ENCODE measurements around the gene MRPS25. TPM values are rescaled to one million over a fixed set of nuclear protein-coding genes. Genes with fewer than 3 reads are reported as not detected.

The MRPS25 gene
- polyA plus RNA-seq, 1 experiment: 17.0 TPM

DNA sequence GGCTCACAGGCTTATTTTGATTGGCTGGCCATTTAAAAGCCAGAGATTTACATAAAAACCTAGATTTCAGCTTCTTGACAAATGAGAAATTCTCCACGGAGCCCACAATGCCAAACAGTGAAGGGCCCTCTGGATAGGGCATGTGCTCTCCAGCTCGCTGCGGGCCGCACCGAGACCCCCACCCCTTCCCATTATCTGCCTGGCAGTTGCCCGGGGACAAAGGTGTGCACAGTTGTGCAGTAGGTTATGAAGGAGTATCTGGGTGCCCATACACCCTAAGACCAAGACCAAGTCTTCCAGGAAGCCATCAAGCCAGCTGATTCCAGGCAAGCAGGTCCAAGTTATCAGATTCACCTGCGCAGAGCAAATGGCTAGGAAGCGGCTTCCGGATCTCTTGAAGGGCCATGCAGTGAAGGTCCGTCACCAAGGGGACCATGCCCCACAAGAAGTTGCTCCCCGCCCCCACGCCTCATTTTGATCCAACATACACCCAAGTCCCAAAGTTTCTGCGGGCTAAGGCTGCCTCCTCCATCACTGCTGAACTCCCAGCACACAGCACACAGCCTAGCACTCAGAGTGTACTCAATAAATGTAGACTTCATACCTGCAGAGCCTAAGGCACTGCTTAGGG is 1.3 kb downstream of the MRPS25 start:
- ChIA-PET POLR2A (no interaction called here), CTCF (interaction anchor here (2.4 kb wide), 1 partner anchor 138 kb away, joined by 12 read pairs; no protein-coding TSS in a partner anchor)
- Histone ChIP-seq H3K27me3 (ENCODE audit: control insufficient read depth, insufficient read depth, low read length) (no peaks in the 10 kb centered on the region), H3K4me3 (ENCODE audit: low read depth, low read length) (peak overlapping the region; percentile 79), H3K36me3 (ENCODE audit: control insufficient read depth, insufficient read depth, low read length) (0 out of 2 replicates have a peak, but pooled peaks cover 2% of the 10 kb centered on the region)
- TF ChIP-seq, protein P1, sequence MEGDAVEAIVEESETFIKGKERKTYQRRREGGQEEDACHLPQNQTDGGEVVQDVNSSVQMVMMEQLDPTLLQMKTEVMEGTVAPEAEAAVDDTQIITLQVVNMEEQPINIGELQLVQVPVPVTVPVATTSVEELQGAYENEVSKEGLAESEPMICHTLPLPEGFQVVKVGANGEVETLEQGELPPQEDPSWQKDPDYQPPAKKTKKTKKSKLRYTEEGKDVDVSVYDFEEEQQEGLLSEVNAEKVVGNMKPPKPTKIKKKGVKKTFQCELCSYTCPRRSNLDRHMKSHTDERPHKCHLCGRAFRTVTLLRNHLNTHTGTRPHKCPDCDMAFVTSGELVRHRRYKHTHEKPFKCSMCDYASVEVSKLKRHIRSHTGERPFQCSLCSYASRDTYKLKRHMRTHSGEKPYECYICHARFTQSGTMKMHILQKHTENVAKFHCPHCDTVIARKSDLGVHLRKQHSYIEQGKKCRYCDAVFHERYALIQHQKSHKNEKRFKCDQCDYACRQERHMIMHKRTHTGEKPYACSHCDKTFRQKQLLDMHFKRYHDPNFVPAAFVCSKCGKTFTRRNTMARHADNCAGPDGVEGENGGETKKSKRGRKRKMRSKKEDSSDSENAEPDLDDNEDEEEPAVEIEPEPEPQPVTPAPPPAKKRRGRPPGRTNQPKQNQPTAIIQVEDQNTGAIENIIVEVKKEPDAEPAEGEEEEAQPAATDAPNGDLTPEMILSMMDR (IDR thresholded peaks at IDR 0.05; ENCODE audit: insufficient read depth, low read depth, low read length): no peak
- DNase-seq (ENCODE audit: low read depth): no peak

DNA sequence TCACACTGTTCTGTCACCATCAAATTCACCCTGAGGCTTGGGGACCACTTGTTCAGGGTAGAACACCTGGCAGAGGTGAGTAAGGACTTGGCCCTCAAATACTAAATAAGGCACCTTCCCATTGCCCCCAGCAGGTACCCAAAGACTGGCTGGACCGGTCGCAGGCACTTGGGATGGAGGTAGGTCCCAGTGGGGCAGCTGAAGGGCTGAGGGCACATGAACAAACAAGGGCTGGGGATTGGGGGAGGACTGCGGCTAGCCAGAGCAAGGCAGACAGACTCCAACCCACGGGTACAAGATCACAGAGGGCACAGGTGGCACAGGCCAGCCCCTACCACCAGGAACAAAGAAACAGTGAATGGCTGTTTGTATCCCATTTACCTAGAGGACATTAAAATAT is 1.9 kb downstream of the MRPS25 start:
- TF ChIP-seq, protein P1 (IDR thresholded peaks at IDR 0.05; ENCODE audit: insufficient read depth, low read depth, low read length): no peak
- POLR2A ChIA-PET: no interaction called here

DNA sequence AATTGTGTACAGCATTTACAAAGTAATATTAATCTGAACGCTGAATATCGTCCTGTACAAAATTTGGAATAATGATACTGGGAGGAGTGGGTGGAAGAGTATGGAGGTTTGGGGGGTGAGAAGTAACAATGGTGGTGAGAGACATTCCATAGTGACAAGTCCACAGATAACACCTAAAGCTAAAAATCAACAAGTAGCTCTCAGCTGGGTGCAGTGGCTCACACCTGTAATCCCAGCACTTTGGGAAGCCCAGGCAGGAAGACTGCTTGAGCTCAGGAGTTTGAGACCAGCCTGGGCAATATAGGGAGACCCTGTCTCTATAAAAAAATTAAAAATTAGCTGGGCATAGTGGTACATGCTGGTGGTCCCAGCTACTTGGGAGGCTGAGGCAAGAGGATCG is 5.1 kb downstream of the MRPS25 start:
- no peaks in the 10 kb centered on the region for H3K27me3 ChIP-seq (ENCODE audit: control insufficient read depth, insufficient read depth, low read length)
- no peak for DNase-seq (ENCODE audit: low read depth)
- TF ChIP-seq, protein P1 (IDR thresholded peaks at IDR 0.05; ENCODE audit: insufficient read depth, low read depth, low read length): no peak
- ChIA-PET CTCF (no interaction called here), POLR2A (no interaction called here)
- H3K36me3 ChIP-seq (ENCODE audit: control insufficient read depth, insufficient read depth, low read length): 0 out of 2 replicates have a peak, but pooled peaks cover 2% of the 10 kb centered on the region
- no peak overlapping the region for H3K4me3 ChIP-seq (ENCODE audit: low read depth, low read length)

More for the DNA sequence above, 1.9 kb downstream of the MRPS25 start:
- 0 out of 2 replicates have a peak, but pooled peaks cover 2% of the 10 kb centered on the region for H3K36me3 ChIP-seq (ENCODE audit: control insufficient read depth, insufficient read depth, low read length)
- H3K27me3 ChIP-seq (ENCODE audit: control insufficient read depth, insufficient read depth, low read length): no peaks in the 10 kb centered on the region
- no peak overlapping the region for H3K4me3 ChIP-seq (ENCODE audit: low read depth, low read length)
- CTCF ChIA-PET: no interaction called here
- DNase-seq (ENCODE audit: low read depth): no peak

DNA sequence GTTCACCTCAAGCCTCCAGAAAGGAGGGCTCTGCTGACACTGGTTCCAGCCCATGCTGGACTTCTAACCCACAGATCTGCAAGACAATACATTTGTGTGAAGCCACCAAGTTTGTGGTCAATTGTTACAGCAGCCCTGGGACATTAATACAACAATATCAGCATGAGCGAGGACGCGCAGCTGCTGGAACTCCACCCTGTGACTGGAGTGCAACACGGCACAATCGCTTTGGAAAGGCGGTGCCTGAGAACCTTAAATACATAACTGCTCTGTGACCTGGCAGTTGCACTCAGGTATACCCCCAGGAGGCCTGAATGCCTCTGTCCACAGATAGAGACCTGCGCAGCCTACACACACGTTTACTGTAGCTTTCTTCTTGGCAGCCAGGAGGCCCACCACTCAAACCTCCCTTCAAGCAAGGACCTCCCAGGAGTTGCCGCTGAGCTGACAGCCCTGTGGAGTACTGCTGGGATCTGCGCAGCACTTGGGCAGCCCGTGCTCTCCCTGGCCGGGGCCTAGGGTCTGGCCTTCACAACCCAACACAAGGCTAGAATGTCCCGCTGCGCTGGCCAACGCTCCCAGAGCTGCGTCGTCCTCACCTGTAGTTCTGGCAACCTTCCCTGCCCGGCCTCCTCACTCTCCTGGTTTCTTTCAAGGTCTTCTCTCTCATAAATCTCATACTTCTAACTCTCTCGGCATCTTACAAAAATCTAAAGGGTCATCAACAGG is 8.3 kb downstream of the MRPS25 start:
- TF ChIP-seq, protein P1 (IDR thresholded peaks at IDR 0.05; ENCODE audit: insufficient read depth, low read depth, low read length): no peak
- ChIA-PET POLR2A (no interaction called here), CTCF (no interaction called here)
- no peak for DNase-seq (ENCODE audit: low read depth)
- Histone ChIP-seq H3K36me3 (ENCODE audit: control insufficient read depth, insufficient read depth, low read length) (peaks cover 12% of the 10 kb centered on the region), H3K4me3 (ENCODE audit: low read depth, low read length) (no peak overlapping the region), H3K27me3 (ENCODE audit: control insufficient read depth, insufficient read depth, low read length) (no peaks in the 10 kb centered on the region)

DNA sequence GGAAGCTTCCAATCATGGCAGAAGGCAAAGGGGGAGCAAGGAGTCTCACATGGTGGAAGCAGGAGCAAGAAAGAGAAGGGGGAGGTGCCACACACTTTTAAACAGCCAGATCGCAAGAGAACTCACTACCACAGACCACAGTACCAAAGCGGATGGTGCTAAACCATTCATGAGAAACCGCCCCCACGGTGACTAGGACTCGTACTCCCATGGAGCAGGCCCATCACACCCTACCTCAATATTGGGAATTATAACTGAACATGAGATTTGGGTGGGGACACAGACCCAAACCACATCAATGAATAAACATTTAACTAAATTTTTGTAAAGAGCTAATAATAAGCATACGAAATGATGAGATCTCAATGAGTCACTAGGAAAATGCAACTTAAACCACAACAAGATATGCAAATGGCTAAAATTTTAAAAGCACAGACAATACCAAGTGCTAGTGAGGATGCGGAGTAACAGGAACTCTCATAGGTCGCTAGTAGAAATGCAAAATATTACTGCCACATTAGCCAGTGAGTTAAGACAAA is 10.0 kb downstream of the MRPS25 start:
- peaks cover 14% of the 10 kb centered on the region for H3K36me3 ChIP-seq (ENCODE audit: control insufficient read depth, insufficient read depth, low read length)

More for the DNA sequence above, 10.0 kb downstream of the MRPS25 start:
- CTCF ChIA-PET: no interaction called here
- DNase-seq (ENCODE audit: low read depth): no peak
- TF ChIP-seq, protein P1 (IDR thresholded peaks at IDR 0.05; ENCODE audit: insufficient read depth, low read depth, low read length): no peak
- Histone ChIP-seq H3K27me3 (ENCODE audit: control insufficient read depth, insufficient read depth, low read length) (no peaks in the 10 kb centered on the region), H3K4me3 (ENCODE audit: low read depth, low read length) (no peak overlapping the region)
- POLR2A ChIA-PET: no interaction called here

All from BJ (cell line).